SK-N-SH treated with all-trans-retinoic acid at 6 μM for 48 hours (cell line): ENCODE data around the gene ARPC2.

Source experiments
- ARNTL ChIP-seq: fragments of 450-650 bp; formaldehyde crosslinking; IDR thresholded peaks from 2 replicates; pipeline ENCODE4 v1.5.0; 2020; ENCODE audit warnings: low read depth, mild to moderate bottlenecking, moderate library complexity, borderline replicate concordance
- CSRNP3 ChIP-seq: fragments of 250-450 bp; sonication (Bioruptor Pico); IDR thresholded peaks from 2 replicates; pipeline ENCODE4 v1.5.1; 2021; ENCODE audit warnings: mild to moderate bottlenecking, moderate library complexity
- ISL1 ChIP-seq: fragments of 250-450 bp; sonication (Bioruptor Pico); IDR thresholded peaks from 2 replicates; pipeline ENCODE4 v2.1.2; 2022; ENCODE audit warnings: mild to moderate bottlenecking, moderate library complexity
- OSR1 ChIP-seq: fragments of 250-450 bp; sonication (Bioruptor Pico); IDR thresholded peaks from 2 replicates; pipeline ENCODE4 v1.8.0; 2022; ENCODE audit warnings: moderate library complexity, mild to moderate bottlenecking, inconsistent platforms
- PATZ1 ChIP-seq: fragments of 250-450 bp; sonication (Bioruptor Pico); IDR thresholded peaks from 2 replicates; pipeline ENCODE4 v1.8.0; 2020; ENCODE audit warnings: mild to moderate bottlenecking, moderate library complexity, borderline replicate concordance
- RARB ChIP-seq: fragments of 250-450 bp; sonication (Bioruptor Pico); IDR thresholded peaks from 2 replicates; pipeline ENCODE4 v1.8.0; 2021; ENCODE audit warnings: mild to moderate bottlenecking, moderate library complexity
- TCF4 ChIP-seq: fragments of 250-450 bp; sonication (Bioruptor Pico); IDR thresholded peaks from 2 replicates; pipeline ENCODE4 v1.8.0; 2021; ENCODE audit warnings: mild to moderate bottlenecking, moderate library complexity, borderline replicate concordance
- TSHZ2 ChIP-seq: fragments of 250-450 bp; sonication (Bioruptor Pico); IDR thresholded peaks from 2 replicates; pipeline ENCODE4 v1.5.0; 2020; ENCODE audit warnings: mild to moderate bottlenecking, moderate library complexity
- ZC3H10 ChIP-seq: fragments of 250-450 bp; sonication (Bioruptor Pico); IDR thresholded peaks from 2 replicates; pipeline ENCODE4 v1.5.1; 2021; ENCODE audit warnings: mild to moderate bottlenecking, moderate library complexity
- ZFP3 ChIP-seq: fragments of 250-450 bp; sonication (Bioruptor Pico); IDR thresholded peaks from 2 replicates; pipeline ENCODE4 v1.5.0; 2020; ENCODE audit warnings: mild to moderate bottlenecking, moderate library complexity
- ZFP30 ChIP-seq: fragments of 450-650 bp; formaldehyde crosslinking; IDR thresholded peaks from 2 replicates; pipeline ENCODE4 v1.5.0; 2022; ENCODE audit warnings: mild to moderate bottlenecking, moderate library complexity
- ZNF70 ChIP-seq: fragments of 450-650 bp; formaldehyde crosslinking; IDR thresholded peaks from 2 replicates; pipeline ENCODE4 v1.5.0; 2020; ENCODE audit warnings: mild to moderate bottlenecking, moderate library complexity

DNA sequence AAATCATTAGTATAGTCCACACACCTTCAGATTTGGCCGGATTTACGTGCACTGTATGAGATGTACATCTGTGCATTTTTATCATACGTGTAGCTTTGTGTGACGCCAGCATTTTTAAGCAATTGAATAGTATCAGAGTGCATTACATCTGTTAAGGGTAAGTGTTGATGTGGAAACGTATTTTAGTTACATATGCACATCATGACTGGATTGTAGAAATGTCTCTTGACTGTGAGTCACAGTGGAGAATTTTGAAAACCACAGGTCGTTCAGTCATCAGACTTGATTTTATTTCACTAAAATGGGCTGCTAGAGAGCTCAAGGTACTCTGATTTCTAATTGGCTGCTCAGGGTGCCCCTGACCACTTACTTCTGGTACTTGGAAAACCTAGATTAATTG lies 38.5 kb downstream of the ARPC2 start:
- TF ChIP-seq TCF4 (CRISPR knock-in tag) (no peak), ZNF70 (CRISPR knock-in tag) (no peak), ARNTL (no peak), ISL1 (no peak), ZC3H10 (CRISPR knock-in tag) (no peak), ZFP3 (no peak), TSHZ2 (no peak), OSR1 (CRISPR knock-in tag) (no peak), PATZ1 (CRISPR knock-in tag) (no peak), ZFP30 (CRISPR knock-in tag) (no peak), RARB (CRISPR knock-in tag) (no peak), CSRNP3 (CRISPR knock-in tag) (no peak)
